Measurements from ENCODE around the gene SUN5.
A peak's percentile ranks its signal among the peaks of the same experiment; 100 is the strongest.
"Not testable (repeated sequence)": the region's sequence is repeated elsewhere in the genome, so short reads cannot be mapped to it uniquely, and the experiment has no call there.

The SUN5 gene

DNA sequence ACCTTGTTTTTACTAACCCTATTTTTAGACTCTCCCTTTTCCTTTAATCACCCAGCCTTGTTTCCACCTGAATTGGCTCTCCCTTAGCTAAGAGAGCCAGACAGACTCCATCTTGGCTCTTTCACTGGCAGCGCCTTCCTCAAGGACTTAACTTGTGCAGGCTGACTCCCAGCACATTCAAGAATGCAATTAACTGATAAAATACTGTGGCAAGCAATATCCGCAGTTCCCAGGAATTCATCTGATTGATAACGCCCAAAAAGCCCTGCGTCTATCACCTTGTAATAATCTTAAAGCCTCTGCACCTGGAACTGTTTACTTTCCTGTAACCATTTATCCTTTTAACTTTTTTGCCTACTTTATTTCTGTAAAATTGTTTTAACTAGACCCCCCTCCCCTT, 29.1 kb downstream of the SUN5 start:
- DNase-seq = not testable (repeated sequence)

DNA sequence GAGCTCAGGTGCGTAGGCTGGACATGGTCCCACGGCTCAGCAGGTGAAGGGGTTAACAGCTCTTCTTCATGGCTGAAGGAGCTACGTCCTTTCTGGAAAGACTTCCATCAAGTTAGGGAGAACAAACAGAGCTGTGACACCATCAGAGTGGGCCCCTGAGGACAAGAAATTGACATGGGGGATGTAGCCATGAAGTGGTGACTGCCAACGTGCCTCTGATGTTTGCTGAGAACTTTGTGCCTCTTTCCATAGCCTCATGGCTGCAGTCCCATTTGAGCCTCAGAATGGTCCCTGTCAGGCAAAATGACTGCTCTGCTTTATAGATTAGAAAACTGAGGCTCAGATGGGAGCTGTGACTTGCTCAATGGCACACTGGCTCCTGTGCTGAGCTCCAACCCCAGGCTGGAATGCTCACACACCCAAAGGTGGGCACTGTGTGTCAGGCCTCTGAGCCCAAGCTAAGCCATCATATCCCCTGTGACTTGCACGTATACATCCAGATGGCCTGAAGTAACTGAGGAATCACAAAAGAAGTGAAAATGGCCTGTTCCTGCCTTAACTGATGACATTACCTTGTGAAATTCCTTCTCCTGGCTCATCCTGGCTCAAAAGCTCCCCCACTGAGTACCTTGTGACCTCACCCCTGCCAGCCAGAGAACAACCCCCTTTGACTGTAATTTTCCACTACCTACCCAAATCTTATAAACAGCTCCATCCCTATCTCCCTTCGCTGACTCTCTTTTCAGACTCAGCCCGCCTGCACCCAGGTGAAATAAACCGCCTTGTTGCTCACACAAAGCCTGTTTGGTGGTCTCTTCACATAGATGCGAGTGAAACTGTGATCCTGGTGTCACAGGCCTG, 29.8 kb downstream of the SUN5 start:
- not testable (repeated sequence) for DNase-seq

DNA sequence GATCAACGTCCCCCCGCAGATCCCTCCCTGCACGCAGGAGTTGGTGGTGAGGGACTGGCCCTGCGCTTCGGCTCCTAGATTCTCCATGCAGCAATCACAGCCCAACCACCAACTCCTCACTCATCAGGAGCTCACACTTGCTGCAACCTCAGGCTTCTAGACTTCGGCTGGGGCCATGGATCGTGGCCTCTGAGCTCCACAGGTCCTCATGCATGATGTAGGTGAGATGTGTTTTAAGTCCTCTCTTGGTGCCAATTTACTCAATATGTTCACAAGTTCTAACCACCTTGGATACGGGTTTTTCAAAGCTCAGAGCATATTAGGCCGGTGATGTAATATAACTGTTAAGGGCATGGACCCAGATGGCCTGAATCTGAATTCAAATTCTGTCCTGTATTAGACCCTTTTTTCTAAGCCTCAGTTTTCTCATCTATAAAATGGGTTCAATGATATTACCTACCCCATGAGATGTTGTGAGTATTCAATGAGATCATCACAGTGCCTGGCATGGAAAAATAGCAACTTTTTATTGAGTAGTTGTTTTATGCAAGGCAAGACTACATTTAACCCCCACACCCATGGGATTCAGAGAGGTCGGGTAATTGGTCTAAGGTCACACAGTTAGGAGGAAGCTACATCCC, 31.0 kb downstream of the SUN5 start:
- no peak for DNase-seq

DNA sequence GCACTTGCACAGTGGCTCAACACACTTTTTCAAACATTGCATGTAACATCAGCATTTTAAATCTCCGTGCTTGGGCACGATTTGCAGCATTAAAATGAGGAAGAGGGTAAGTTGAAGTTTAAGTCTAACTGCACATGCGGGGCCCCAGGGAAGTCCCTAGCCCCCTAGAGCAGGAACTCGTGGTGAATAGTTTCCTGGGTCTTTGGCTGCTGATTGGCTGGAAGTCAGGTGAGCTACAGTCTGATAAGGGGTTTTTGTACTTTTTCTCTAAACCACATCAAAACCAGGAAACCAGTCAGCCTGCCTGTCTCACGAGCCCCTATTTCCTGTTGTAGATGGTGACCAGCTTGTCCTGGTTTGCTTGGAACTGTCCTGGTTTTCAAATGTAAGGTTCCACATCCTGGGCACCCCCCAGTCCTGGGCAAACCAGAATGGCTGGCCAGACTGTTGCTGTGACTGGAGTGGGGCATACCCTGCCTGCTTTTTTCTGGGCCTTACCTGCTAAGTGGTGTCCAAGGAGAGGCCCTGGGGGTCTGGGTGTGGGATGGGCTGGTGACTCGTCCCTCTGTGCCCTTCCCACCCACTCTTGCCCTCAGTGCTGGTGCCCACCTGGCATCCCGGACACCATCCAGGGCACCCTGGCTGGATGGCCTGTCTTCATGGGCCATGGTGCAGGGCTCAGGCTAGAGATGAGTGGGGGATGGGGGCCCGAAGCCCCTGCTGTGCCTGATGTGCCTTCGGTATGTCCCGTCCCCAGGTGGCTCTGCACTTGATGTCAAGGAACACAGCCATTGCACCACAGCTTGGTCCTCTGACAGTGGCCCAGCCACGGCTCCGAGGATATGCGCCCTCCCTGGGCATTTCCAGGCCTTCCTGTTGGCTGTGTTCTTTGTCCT, 31.8 kb downstream of the SUN5 start:
- peak in 1 of 2 donors; percentile 56 for DNase-seq

DNA sequence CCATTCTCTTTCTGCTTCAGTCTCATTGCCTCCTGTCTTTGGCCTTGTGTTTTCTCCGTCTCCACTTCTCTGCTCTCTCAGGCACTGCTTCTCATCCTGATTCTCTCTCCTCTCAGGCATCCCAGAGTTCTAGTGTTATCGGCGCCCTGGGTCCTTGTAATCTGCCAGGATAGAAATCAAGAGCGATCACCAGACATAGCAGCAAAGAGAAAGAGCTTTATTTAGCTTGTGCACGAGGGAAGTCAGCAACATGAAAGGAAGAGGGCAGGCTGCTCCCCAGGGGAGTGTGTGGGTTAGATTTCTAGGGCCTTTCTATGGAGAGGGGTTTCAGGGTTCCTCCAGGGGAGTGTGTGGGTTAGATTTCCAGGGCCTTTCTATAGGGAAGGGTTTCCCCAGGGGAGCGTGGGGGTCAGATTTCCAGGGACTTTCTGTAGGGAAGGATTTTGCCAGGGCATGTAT, 32.5 kb downstream of the SUN5 start:
- DNase-seq = no peak

DNA sequence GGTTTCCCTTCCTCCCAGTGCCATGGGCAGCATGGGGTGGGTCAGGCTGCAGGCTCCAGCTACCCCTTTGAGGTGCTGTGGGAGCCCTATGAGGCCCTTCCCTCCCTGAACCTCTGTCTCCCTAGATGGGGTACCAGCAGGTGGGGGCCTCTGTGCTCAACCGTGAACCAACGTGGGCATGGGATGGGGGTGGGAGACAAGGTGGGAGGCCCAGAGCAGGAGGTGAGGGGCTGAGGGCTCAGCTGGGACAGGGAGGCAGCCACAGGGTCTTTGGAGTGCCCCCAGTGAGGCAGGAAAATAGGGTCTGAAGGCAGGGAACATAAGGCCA, 33.3 kb downstream of the SUN5 start:
- DNase-seq = no peak

DNA sequence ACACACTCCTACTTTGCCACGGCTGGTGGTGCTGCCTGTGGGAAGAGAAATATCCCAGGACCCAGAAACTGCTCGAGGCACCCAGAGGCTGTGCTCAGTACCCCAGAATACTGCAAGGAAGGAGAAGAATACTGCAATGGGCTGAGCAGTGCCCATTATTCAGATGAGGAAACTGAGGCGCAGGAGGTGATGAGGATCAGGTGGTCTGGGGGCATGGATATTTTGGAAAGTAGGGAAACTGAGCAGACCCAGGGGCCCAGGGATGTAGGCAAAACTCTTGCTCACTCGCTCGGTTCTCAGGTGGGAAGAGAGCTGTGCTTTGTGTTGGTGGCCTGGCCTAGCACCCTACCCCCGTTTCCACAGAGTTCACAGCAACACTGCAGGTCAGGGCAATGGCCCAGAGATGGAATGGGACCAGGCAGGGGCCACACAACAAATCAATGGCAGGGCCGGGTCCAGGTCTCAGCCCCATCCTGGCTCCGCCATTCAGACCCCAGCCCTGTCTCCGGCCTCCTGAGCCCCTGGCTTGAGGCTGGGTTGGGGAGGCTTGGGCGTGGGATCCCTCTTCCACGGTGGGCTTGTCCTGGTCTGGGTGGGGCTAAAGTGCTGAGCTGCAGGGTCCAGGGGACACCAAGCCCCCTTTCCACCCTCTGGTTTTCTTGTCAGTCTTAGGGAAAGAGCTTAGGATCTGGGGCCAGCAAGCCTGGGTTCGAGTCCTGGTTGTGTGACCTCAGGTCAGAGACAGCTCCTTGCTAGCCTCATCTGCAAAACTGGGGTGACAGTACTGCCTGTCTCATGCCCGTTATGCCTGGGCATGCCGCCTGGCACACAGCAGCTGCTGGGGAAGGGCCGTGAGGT, 33.9 kb downstream of the SUN5 start:
- no peak for DNase-seq

DNA sequence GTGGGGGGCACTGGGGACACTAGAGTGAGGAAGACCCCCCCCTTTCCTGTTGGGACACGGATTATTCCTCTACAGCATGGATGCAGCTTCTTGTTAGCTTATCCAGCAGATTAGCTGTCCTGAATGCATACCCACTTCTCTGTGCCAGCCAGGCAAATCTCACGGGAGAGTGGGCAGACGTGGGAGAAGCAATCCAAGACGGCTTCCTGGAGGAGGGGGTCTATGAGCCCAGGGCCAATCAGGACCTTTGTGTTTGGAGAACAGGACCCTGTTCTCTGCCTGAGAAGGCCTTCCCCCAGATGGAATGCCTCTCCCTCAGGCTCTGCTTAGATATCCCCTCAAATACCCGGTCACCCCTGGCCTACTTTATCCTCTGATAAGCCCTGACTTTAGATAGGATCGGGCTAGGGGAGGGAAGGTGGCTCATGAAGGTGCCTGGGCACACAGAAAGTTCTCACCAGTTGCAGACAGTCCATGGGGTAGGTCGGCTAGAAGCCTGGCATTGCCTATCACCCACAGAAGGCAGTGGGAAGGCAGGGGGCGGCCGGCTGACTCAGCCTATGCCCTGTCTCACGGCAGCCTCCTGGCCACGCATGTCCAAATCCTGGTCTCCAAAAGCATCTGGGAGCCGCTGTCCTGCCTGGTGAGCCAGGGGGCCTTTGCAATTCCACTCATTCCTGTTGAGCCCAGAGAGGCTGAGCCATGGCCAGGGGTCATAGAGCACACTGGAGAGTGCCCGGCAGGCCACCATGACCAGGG, 34.7 kb downstream of the SUN5 start:
- no peak for DNase-seq

DNA sequence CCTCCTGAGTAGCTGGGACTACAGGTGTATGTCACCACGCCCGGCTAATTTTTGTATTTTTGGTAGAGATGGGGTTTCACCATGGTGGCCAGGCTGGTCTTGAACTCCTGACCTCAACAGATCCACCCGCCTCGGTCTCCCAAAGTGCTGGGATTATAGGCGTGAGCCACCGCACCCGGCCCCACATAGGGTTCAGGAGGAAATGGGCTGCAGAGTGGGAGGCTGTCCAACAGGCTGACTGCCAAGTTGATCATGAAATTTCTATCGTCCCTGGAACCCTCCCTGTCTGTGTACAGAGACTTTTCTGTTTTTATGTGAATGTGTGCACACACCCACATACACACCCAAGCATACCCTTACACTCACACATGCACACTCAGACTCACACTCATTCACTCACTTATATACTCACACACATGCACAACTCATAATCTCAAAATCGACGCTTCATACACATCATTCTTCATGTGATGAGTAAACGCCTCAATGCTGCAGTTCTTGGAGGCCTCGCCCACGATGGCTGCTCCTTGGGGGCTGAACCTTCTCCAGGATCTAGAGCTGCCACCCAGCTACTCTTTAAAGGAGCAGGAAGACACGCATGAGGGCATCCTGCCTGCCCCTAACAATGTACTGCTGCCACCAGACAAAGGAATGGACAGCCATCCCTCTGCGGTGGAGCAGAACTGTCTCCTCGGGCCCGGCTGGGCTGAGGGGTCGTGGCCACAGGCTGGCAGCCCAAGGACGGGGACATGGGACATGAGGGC, 35.6 kb downstream of the SUN5 start:
- DNase-seq = no peak

DNA sequence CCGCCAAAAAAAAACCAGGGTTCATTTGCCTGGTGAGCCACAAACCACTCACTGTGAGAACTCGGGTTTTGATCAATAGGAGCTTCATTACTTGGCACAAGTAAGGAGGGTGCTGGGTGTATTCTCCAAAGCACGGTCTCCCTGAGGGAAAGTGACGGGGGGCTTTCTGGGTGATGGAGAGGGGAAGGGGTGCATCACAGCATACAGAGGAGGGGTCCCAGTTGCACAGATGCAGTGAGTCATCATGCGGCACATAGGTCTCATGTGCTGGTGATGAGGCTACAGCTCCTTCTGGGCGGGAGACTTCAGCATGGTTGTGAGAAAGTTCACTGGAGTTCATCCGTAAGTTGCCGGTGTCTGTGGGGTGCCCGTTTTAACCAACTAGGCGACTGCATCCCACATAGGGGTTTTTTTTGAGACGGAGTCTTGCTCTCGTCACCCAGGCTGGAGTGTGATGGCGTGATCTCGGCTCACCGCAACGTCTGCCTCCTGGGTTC, 36.2 kb downstream of the SUN5 start:
- no peak for DNase-seq

DNA sequence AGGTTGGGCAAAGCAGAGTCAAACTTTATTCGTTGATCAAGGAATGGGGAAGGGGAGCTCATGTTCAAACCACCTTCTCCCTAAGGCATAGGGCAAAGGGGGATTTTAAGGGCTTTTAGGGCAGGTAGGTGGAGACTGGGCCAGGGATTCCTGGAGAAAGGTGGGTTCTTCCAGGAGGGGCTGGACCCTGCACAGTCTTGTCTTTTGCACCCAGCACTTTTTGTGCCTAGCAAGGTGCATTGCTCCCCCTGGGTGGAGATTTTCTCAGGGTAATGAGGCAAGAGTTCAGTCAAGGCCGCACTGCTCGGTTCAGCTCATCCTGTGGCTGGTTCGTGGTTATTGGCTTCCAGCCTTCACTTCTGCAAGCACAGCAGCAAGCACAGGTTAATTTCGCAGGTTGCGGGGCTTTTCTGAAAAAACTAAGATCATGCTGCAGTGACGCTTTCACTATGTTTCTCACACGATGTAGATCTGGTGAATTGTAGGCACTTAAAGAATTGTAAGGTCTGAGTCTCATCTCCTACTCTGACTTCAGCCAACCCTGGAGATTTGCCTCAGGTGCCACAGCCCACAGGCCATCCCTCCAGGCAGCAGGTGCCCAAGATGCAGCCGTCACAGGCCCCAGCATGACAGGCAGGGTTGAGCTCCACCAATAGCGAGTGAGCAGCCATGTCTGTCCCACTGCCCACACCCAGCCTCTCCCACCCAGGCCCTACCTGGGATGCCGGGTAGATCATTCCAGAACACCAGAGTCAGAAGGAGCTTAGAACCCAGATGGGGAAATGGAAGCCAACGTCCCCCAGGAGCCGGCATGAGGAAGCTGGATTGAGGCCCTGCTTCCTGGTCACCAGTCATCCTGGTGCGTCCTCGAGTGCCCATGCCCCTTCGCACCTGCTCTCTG, 37.1 kb downstream of the SUN5 start:
- no peak for DNase-seq

DNA sequence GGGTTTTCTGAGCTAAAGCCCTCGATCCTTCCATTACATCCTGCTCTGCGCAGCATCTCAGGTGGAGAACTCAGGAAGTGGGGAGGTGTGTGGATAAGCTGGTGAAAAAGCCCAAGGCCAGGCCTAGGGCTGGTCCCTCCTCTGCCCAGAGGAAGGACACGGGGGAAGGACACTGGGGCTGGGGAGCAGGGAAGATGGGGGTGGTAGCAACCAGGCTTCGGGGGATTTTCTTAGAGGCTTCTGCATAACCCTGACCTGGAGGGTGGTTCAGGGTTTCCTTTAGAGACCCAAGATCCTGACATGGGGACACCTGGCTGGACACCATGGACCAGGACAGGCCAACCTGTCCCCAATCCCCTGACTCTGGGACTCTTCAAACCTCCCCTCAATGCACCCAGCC, 37.9 kb downstream of the SUN5 start:
- no peak for DNase-seq

DNA sequence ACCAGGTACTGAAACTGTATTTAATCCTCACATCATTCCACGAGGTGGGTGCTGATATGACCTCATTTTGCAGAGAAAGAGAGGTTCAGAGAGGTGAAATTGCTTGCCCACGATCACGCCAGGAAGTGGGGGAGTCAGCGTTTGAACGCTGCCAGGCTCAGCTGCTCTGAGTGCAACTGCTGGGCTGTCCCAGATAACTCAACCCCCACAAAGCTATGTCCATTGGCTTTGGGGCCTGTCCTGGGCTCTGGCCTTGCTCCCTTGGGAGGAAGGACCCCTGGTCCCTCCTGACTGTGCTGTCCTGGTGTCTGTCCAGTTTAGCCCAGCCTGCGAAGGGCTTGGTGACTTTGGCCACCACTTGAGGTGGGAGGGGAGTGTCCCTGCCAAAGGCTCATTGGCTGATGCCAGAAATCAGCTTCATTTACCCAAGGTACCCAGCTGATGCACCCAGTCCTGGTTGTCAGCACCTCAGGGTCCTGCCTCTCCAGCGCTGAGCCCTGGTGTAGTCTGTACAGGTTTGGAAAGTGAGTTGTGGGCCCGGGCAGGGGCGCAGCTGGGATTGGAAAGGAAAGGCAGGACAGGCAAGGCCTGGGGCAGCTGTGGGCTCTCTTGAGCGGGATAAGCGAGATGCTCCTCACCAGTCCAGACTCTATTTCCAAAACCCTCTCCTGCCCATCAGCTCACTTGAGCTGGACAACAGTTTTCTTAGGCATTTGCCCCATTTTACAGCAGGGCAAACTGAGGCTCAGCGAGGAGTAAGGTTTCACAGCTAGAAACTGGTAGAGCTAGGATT, 38.5 kb downstream of the SUN5 start:
- DNase-seq = no peak

DNA sequence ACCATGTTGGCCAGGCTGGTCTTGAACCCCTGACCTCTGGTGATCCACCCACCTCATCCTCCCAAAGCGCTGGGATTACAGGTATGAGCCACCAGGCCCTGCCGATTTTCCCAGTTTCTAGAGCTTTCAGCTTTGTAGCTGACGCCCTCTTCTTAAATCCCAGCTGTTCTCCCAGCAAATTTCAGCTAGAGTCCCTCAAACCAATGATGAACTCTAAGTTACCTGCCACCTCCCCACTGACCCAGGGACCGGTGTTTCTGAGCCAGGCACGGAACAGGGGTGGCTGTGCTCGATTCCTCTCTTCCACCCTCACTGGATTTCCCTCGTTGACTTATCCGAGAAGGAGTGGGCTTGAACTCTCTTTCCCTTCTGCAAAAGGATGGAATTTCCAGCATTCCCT, 39.1 kb downstream of the SUN5 start:
- no peak for DNase-seq

DNA sequence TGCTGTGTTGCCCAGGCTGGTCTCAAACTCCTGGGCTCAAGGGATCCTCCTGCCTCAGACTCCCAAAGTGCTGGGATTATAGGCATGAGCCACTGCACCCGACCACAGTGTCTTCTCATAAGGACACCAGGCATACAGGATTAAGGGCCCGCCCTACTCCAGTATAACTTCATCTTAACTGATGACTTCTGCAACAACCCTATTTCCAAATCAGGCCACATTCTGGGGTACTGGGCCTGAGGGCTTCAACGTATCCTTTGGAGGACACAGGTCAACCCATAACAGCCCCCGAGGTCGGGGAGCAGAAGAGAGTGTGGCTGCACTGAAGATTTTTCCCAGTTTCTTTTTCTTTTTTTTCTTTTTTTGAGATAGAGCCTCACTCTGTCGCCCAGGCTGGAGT, 39.7 kb downstream of the SUN5 start:
- no peak for DNase-seq

DNA sequence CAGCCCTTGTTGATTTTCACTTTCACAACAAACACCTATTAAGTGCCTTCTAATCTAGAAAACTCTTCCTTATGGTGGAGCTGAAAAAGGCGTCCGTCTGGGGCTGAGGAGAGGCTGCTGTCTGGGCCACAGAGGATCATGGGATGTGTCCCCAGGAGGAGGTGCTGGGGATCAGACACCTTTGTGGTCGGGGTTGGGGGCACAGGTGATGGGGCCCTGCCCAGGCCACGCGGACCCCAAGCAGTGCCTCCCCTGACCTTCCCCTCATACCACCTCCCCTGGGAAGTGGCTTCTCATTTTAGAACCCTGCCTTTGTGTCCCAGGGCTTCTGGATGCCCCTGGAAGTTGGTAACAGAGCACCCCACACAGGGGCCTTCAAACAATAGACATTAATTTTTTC, 41.1 kb downstream of the SUN5 start:
- no peak for DNase-seq

DNA sequence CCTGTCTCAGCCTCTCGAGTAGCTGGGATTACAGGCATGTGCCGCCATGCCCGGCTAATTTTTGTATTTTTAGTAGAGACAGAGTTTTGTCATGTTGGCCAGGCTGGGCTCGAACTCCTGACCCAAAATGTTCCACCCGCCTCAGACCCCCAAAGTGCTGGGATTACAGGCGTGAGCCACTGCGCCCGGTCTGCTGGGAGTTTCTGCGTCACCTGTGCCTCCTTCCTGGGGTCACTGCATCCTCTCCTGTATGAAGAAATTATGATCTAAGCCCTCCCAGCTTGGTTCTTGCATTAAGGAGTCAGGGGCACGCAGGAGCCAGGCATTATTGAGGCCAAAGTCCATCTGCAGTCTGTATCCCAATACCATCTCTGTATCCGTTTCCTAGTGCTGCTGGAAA, 41.6 kb downstream of the SUN5 start:
- DNase-seq = not testable (repeated sequence)

DNA sequence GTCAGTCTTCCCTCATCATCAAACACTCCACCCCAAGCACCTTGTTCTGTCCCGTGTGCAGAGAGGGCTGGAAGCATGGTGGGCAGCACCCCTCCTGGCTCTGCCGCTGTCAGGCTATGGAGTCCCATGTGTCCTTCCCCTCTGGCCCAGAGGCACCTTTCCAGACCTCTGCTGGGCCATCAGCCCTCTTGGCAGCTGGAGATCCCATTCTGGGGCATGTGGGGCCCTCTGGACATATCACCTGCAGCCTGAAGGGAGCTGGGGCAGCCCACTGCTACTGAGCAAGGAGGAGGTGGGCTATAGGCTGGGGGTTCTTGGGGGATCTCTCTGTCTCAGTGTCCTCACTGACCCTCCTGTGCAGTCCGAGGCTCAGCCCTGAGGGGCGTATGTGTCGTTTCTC, 42.2 kb downstream of the SUN5 start:
- no peak for DNase-seq

Data from bone marrow (tissue), 2 donors.